Effector memory CD4-positive, alpha-beta T cell (primary cell): Measurements from ENCODE around the gene PDGFC.

ENCODE experiments used
- DNase-seq, 3 donors: peaks; one replicate each; pipeline ENCODE4 v3.0.0-alpha.2; 2020
- H3K27ac ChIP-seq: 2 replicates; pipeline ENCODE4 v1.7.0; 2013; ENCODE audit warnings: mild to moderate bottlenecking, low read length, moderate library complexity; ENCODE audit not compliant: insufficient read depth, poor library complexity, severe bottlenecking
- H3K27me3 ChIP-seq: replicated peaks from 2 replicates; pipeline ENCODE4 v1.7.0; 2013; ENCODE audit warnings: mild to moderate bottlenecking, low read length; ENCODE audit not compliant: insufficient read depth, control insufficient read depth, poor library complexity, severe bottlenecking
- H3K36me3 ChIP-seq: 2 replicates; pipeline ENCODE4 v1.7.0; 2013; ENCODE audit warnings: mild to moderate bottlenecking, low read length, moderate library complexity; ENCODE audit not compliant: control insufficient read depth, insufficient read depth
- H3K4me1 ChIP-seq: 2 replicates; pipeline ENCODE4 v1.7.0; 2013; ENCODE audit warnings: low read length, mild to moderate bottlenecking; ENCODE audit not compliant: control insufficient read depth, insufficient read depth, poor library complexity, severe bottlenecking
- H3K4me3 ChIP-seq: 2 replicates; pipeline ENCODE4 v1.7.0; 2013; ENCODE audit warnings: low read length, low read depth, mild to moderate bottlenecking; ENCODE audit not compliant: insufficient read depth, poor library complexity, severe bottlenecking
- H3K9me3 ChIP-seq: 2 replicates; pipeline ENCODE4 v1.7.0; 2013; ENCODE audit warnings: mild to moderate bottlenecking, low read length, moderate library complexity; ENCODE audit not compliant: control insufficient read depth

The PDGFC gene

GRCh38 chr4:156953001-156953400, 18.6 kb downstream of the PDGFC start:
- DNase-seq, result no peak
- Histone ChIP-seq H3K4me3 (no peak overlapping the region), H3K27me3 (no peaks in the 10 kb centered on the region), H3K4me1 (no peaks in the 10 kb centered on the region), H3K36me3 (no peaks in the 10 kb centered on the region), H3K27ac (no peak overlapping the region), H3K9me3 (no peaks in the 10 kb centered on the region)

GRCh38 chr4:156952078-156952759, 19.4 kb downstream of the PDGFC start:
- Histone ChIP-seq H3K9me3 (no peaks in the 10 kb centered on the region), H3K27ac (no peak overlapping the region), H3K27me3 (no peaks in the 10 kb centered on the region), H3K4me1 (no peaks in the 10 kb centered on the region), H3K36me3 (no peaks in the 10 kb centered on the region), H3K4me3 (no peak overlapping the region)
- no peak for DNase-seq

- no peak for DNase-seq
- no peaks in the 10 kb centered on the region for H3K9me3 ChIP-seq
- no peak overlapping the region for H3K4me3 ChIP-seq
- no peaks in the 10 kb centered on the region for H3K4me1 ChIP-seq
- H3K36me3 ChIP-seq, result no peaks in the 10 kb centered on the region
- no peak overlapping the region for H3K27ac ChIP-seq
- H3K27me3 ChIP-seq, result no peaks in the 10 kb centered on the region
Measured at GRCh38 chr4:156950948-156951347, 20.7 kb downstream of the PDGFC start.

- Histone ChIP-seq H3K4me1 (no peaks in the 10 kb centered on the region), H3K4me3 (no peak overlapping the region), H3K27ac (no peak overlapping the region), H3K9me3 (no peaks in the 10 kb centered on the region), H3K27me3 (no peaks in the 10 kb centered on the region), H3K36me3 (no peaks in the 10 kb centered on the region)
- no peak for DNase-seq
Measured at GRCh38 chr4:156950090-156950489, 21.5 kb downstream of the PDGFC start.

- no peaks in the 10 kb centered on the region for H3K36me3 ChIP-seq
- H3K9me3 ChIP-seq, result no peaks in the 10 kb centered on the region
- no peaks in the 10 kb centered on the region for H3K4me1 ChIP-seq
- H3K4me3 ChIP-seq, result no peak overlapping the region
- no peak overlapping the region for H3K27ac ChIP-seq
- no peak for DNase-seq
- H3K27me3 ChIP-seq, result no peaks in the 10 kb centered on the region
Measured at GRCh38 chr4:156949373-156949814, 22.2 kb downstream of the PDGFC start.

- Histone ChIP-seq H3K4me3 (no peak overlapping the region), H3K4me1 (no peaks in the 10 kb centered on the region), H3K27ac (no peak overlapping the region), H3K27me3 (no peaks in the 10 kb centered on the region), H3K36me3 (no peaks in the 10 kb centered on the region), H3K9me3 (no peaks in the 10 kb centered on the region)
- no peak for DNase-seq
Measured at GRCh38 chr4:156948738-156949137, 22.9 kb downstream of the PDGFC start.

GRCh38 chr4:156948133-156948532, 23.5 kb downstream of the PDGFC start:
- Histone ChIP-seq H3K27me3 (no peaks in the 10 kb centered on the region), H3K36me3 (no peaks in the 10 kb centered on the region), H3K9me3 (no peaks in the 10 kb centered on the region), H3K4me3 (no peak overlapping the region), H3K4me1 (no peaks in the 10 kb centered on the region), H3K27ac (no peak overlapping the region)
- no peak for DNase-seq

GRCh38 chr4:156946516-156947424, 24.8 kb downstream of the PDGFC start:
- Histone ChIP-seq H3K36me3 (no peaks in the 10 kb centered on the region), H3K27me3 (no peaks in the 10 kb centered on the region), H3K4me1 (no peaks in the 10 kb centered on the region), H3K4me3 (no peak overlapping the region), H3K27ac (no peak overlapping the region), H3K9me3 (no peaks in the 10 kb centered on the region)
- DNase-seq, result no peak

GRCh38 chr4:156945532-156945931, 26.1 kb downstream of the PDGFC start:
- no peak for DNase-seq
- no peak overlapping the region for H3K4me3 ChIP-seq
- no peaks in the 10 kb centered on the region for H3K9me3 ChIP-seq
- no peak overlapping the region for H3K27ac ChIP-seq
- H3K27me3 ChIP-seq, result no peaks in the 10 kb centered on the region
- H3K36me3 ChIP-seq, result no peaks in the 10 kb centered on the region
- no peaks in the 10 kb centered on the region for H3K4me1 ChIP-seq

GRCh38 chr4:156942991-156943390, 28.6 kb downstream of the PDGFC start:
- no peak overlapping the region for H3K27ac ChIP-seq

More at GRCh38 chr4:156942991-156943390, 28.6 kb downstream of the PDGFC start:
- H3K27me3 ChIP-seq, result no peaks in the 10 kb centered on the region
- H3K4me3 ChIP-seq, result no peak overlapping the region
- H3K9me3 ChIP-seq, result no peaks in the 10 kb centered on the region
- DNase-seq, result no peak
- no peaks in the 10 kb centered on the region for H3K4me1 ChIP-seq
- no peaks in the 10 kb centered on the region for H3K36me3 ChIP-seq
